ENCODE measurements around the gene P3R3URF. TPM values are rescaled to one million over a fixed set of nuclear protein-coding genes. Genes with fewer than 3 reads are reported as not detected.

The P3R3URF gene
- total and polyA plus RNA-seq, 9 of the 15 experiments (the other 6 are each of a cell fraction or from before 2014, with no cell fraction given) = not detected

- TF ChIP-seq, protein P1, sequence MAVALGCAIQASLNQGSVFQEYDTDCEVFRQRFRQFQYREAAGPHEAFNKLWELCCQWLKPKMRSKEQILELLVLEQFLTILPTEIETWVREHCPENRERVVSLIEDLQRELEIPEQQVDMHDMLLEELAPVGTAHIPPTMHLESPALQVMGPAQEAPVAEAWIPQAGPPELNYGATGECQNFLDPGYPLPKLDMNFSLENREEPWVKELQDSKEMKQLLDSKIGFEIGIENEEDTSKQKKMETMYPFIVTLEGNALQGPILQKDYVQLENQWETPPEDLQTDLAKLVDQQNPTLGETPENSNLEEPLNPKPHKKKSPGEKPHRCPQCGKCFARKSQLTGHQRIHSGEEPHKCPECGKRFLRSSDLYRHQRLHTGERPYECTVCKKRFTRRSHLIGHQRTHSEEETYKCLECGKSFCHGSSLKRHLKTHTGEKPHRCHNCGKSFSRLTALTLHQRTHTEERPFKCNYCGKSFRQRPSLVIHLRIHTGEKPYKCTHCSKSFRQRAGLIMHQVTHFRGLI (CRISPR knock-in tag; IDR thresholded peaks at IDR 0.05) = no peak; the same call in 1 of the 2 replicates
- TF ChIP-seq, protein P2, sequence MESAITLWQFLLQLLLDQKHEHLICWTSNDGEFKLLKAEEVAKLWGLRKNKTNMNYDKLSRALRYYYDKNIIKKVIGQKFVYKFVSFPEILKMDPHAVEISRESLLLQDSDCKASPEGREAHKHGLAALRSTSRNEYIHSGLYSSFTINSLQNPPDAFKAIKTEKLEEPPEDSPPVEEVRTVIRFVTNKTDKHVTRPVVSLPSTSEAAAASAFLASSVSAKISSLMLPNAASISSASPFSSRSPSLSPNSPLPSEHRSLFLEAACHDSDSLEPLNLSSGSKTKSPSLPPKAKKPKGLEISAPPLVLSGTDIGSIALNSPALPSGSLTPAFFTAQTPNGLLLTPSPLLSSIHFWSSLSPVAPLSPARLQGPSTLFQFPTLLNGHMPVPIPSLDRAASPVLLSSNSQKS (CRISPR knock-in tag; IDR thresholded peaks at IDR 0.05) = no peak
- TF ChIP-seq NFE2L1 (tag; IDR thresholded peaks at IDR 0.05; ENCODE audit: borderline replicate concordance, low read depth) = no peak
- no peak for TF ChIP-seq RNF219 (CRISPR knock-in tag; IDR thresholded peaks at IDR 0.05)
- TF ChIP-seq FOXJ2 (tag; IDR thresholded peaks at IDR 0.05) = no peak
- no peak for TF ChIP-seq ZNF146 (CRISPR knock-in tag; IDR thresholded peaks at IDR 0.05; ENCODE audit: unreplicated experiment)
- peak; percentile 97 for TF ChIP-seq PHB2 (IDR thresholded peaks at IDR 0.05; ENCODE audit: low read depth)
- TF ChIP-seq POLR2AphosphoS5 (IDR thresholded peaks at IDR 0.05; ENCODE audit: control insufficient read depth, insufficient read depth, low read depth, low read length) = peak; percentile 98
- no peak for TF ChIP-seq GTF2B (IDR thresholded peaks at IDR 0.05; ENCODE audit: extremely low read depth, insufficient read length)
- peak; percentile 87 for TF ChIP-seq CUX1 (CRISPR knock-in tag; IDR thresholded peaks at IDR 0.05)
Observed at GRCh38 chr1:46158312-46159281, 17.7 kb downstream of the P3R3URF start (continued).
